Spleen (tissue), 11 donors: ENCODE results near the gene LPCAT2. TPM values are rescaled to one million over a fixed set of nuclear protein-coding genes. Genes with fewer than 3 reads are reported as not detected.

Experiments used
- DNase-seq: peaks from one replicate; pipeline ENCODE4 v3.0.0-alpha.2; 2020
- H3K27ac ChIP-seq, 8 donors: fragments of 200-600 bp; sonication (generic) in 7 of 8; 1 replicate in 4 of 8; 2 replicates in 4 of 8; pipeline versions ENCODE4 v1.5.0 to v1.8.0; 2016 to 2021; ENCODE audit warnings: inconsistent platforms in 4 of 8, mild to moderate bottlenecking in 4 of 8, moderate library complexity in 1 of 8
- H3K27me3 ChIP-seq, 7 donors: fragments of 200-600 bp; sonication (generic) in 6 of 7; replicated peaks in 1 of 7; 1 replicate in 4 of 7; 2 replicates in 3 of 7; pipeline versions ENCODE4 v1.5.0 to v1.8.0; 2016 to 2021; ENCODE audit warnings: inconsistent platforms in 3 of 7, mild to moderate bottlenecking in 1 of 7
- H3K36me3 ChIP-seq, 6 donors: fragments of 200-600 bp; sonication (generic) in 5 of 6; 1 replicate in 4 of 6; 2 replicates in 2 of 6; pipeline versions ENCODE4 v1.5.0 to v1.8.0; 2016 to 2021; ENCODE audit warnings: inconsistent platforms in 2 of 6
- H3K4me1 ChIP-seq, 6 donors: fragments of 200-600 bp; sonication (generic) in 5 of 6; 1 replicate in 3 of 6; 2 replicates in 3 of 6; pipeline versions ENCODE4 v1.5.0 to v1.8.0; 2016 to 2021; ENCODE audit warnings: inconsistent platforms in 3 of 6
- H3K4me3 ChIP-seq, 8 donors: fragments of 200-600 bp; sonication (generic) in 7 of 8; 1 replicate in 4 of 8; 2 replicates in 4 of 8; pipeline versions ENCODE4 v1.5.0 to v1.8.0; 2016 to 2021; ENCODE audit warnings: inconsistent platforms in 4 of 8, mild to moderate bottlenecking in 4 of 8, moderate library complexity in 2 of 8
- H3K9me3 ChIP-seq, 8 donors: fragments of 200-600 bp; sonication (generic) in 7 of 8; 1 replicate in 4 of 8; 2 replicates in 4 of 8; pipeline versions ENCODE4 v1.5.0 to v1.8.0; 2016 to 2021; ENCODE audit warnings: inconsistent platforms in 4 of 8
- POLR2A ChIP-seq, 3 donors: fragments of 450-650 bp; IDR thresholded peaks; one replicate each; pipeline ENCODE4 v1.5.1; 2017; ENCODE audit warnings: antibody characterized with exemption in 3 of 3, mild to moderate bottlenecking in 1 of 3
- POLR2AphosphoS5 ChIP-seq, 3 donors: sonication (generic); formaldehyde crosslinking; IDR thresholded peaks; one replicate each; pipeline ENCODE4 v1.5.1; 2017; ENCODE audit warnings: antibody characterized with exemption in 3 of 3
- WGBS, 5 donors: extraction: QIAGEN DNeasy Blood & Tissue Kit in 3 of 5; methylation state at CpG; one replicate each; pipeline versions ENCODE4 v1.1.5 to v1.1.7; 2013 to 2018; 5-methylcytosine and 5-hydroxymethylcytosine counted together
- intact Hi-C: fragments of 100-400 bp; cut with DNase I; formaldehyde crosslinking; loops from one replicate; pipeline ENCODE4 v1.15.0; 2023; ENCODE audit warnings: low total_unique reads
- polyA plus RNA-seq, 3 donors: library from polyadenylated mRNA; stranded (reverse); fragments of 200-250 nt; gene quantifications; one replicate each; pipeline ENCODE4 v1.2.1, GENCODE V29; 2013
- total RNA-seq, 7 donors: library from RNA; depleted of rRNA in 3 of 7; stranded (reverse); fragments of >200 nt in 3 of 7; fragmentation: NEBNext Ultra II Directional in 4 of 7; extraction: Animal tissue kit (Norgen Biotek cat#: 25700) in 4 of 7; gene quantifications; one replicate each; pipeline versions ENCODE4 v1.1.0 to v1.2.1, GENCODE V29; 2016 to 2021
- TF ChIP-seq, protein P1 (sequence below), 11 experiments: fragments of 200-600 bp in 7 of 11; fragments of 450-650 bp in 4 of 11; sonication (generic) in 4 of 11; IDR thresholded peaks in 8 of 11; conservative IDR thresholded peaks in 3 of 11; 1 replicate in 7 of 11; 2 replicates in 4 of 11; pipeline versions ENCODE4 v1.4.0 to v1.8.0; 2016 to 2021; ENCODE audit warnings: antibody characterized with exemption in 11 of 11, inconsistent platforms in 4 of 11, mild to moderate bottlenecking in 1 of 11
- donor health status: healthy with polysubstance abuse.
- donor health status: DM: no; HTN: no; CAD: no; lungs with moderate emphysema.
- donor health status: DM: no; HTN: no; CAD: no.
- donor health status: Bipolar disorder and iron deficiency.
- donor health status: healthy.
- donor health status: DM: no; HTN: no; CAD: no.
- donor health status: DM: yes; HTN: yes; CAD: no.

The LPCAT2 gene
- total and polyA plus RNA-seq, 10 donors = 3.4 to 44.3 (median 31.1) TPM

DNA sequence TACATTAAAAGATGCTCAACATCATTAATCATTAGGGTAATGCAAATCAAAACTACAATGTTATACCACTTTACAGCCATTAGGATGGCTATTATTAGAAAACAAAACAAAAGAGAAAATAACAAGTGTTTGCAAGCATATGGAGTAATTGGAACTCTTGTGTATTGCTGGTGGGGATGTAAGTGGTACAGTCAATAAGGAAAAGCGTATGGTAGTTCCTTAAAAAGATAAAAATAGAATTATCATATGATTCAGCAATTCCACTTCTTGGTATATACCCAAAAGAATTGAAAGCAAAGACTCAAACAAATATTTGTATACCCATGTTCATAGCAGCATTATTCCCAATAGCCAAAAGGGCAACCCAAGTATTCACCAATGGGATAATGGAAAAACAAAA, 56.2 kb downstream of the LPCAT2 start:
- TF ChIP-seq, protein P1, sequence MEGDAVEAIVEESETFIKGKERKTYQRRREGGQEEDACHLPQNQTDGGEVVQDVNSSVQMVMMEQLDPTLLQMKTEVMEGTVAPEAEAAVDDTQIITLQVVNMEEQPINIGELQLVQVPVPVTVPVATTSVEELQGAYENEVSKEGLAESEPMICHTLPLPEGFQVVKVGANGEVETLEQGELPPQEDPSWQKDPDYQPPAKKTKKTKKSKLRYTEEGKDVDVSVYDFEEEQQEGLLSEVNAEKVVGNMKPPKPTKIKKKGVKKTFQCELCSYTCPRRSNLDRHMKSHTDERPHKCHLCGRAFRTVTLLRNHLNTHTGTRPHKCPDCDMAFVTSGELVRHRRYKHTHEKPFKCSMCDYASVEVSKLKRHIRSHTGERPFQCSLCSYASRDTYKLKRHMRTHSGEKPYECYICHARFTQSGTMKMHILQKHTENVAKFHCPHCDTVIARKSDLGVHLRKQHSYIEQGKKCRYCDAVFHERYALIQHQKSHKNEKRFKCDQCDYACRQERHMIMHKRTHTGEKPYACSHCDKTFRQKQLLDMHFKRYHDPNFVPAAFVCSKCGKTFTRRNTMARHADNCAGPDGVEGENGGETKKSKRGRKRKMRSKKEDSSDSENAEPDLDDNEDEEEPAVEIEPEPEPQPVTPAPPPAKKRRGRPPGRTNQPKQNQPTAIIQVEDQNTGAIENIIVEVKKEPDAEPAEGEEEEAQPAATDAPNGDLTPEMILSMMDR (IDR thresholded peaks at IDR 0.05 in 8 of 11, conservative IDR thresholded peaks at IDR 0.05 in 3 of 11) = no peak
- no peak for TF ChIP-seq POLR2A (IDR thresholded peaks at IDR 0.05)
- no peak for TF ChIP-seq POLR2AphosphoS5 (IDR thresholded peaks at IDR 0.05)
- Histone ChIP-seq H3K9me3 (no peaks in the 10 kb centered on the region), H3K4me3 (no peak overlapping the region), H3K27me3 (no peaks in the 10 kb centered on the region), H3K27ac (no peak overlapping the region), H3K4me1 (peaks cover 0 to 29% (median 8%) of the 10 kb centered on the region in 6 donors), H3K36me3 (peaks cover 0 to 21% (median 0%) of the 10 kb centered on the region in 6 donors)
- DNase-seq = no peak
- WGBS, 5 donors = 33 to 68% (median 57%) methylated on average over 1 of the region's 1 CpG
- intact Hi-C loops = no loop called here

DNA sequence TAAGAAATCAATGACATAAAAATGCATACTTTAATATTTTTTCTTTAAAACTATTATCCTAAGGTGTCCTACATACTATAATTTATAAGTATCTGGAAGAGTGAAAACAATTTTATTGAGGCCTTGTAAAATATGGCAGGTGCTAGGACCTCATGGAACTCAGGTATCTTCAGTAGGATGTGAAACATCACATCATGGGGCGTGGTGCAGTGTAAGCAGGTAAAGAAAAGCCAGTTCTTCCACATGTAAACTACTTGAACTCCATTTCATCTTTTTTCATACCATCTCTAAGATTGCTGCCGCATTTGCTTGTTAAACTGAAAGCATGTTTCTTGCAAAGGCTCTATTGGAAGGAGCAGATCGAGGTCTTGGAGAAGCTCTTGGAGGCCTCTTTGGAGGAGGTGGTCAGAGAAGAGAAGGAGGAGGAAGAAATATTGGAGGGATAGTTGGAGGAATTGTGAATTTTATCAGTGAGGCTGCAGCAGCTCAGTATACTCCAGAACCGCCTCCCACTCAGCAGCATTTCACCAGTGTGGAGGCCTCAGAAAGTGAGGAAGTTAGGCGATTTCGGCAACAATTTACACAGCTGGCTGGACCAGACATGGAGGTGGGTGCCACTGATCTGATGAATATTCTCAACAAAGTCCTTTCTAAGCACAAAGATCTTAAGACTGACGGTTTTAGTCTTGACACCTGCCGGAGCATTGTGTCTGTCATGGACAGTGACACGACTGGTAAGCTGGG, 57.7 kb downstream of the LPCAT2 start, which contains the start of gene CAPNS2:
TSS of gene CAPNS2 (plus strand) at position 253 of the 744 bp plus-strand sequence. CDS start at position 326, 73 bp downstream.
- TF ChIP-seq POLR2AphosphoS5 (IDR thresholded peaks at IDR 0.05) = no peak
- TF ChIP-seq, protein P1 (IDR thresholded peaks at IDR 0.05 in 8 of 11, conservative IDR thresholded peaks at IDR 0.05 in 3 of 11) = no peak
- Histone ChIP-seq H3K4me3 (no peak within 1 kb of the TSS), H3K36me3 (peaks cover 0 to 18% (median 0%) of the 10 kb centered on the region in 6 donors), H3K4me1 (peaks cover 0 to 29% (median 8%) of the 10 kb centered on the region in 6 donors), H3K27me3 (no peaks in the 10 kb centered on the region), H3K27ac (peak within 1 kb of the TSS in 3 of 8 donors; percentile 24 to 43 (median 43)), H3K9me3 (no peaks in the 10 kb centered on the region)
- 78 to 90% (median 87%) methylated on average over 9 of the region's 9 CpGs for WGBS, 5 donors
- intact Hi-C loops = no loop called here
- no peak for DNase-seq

DNA sequence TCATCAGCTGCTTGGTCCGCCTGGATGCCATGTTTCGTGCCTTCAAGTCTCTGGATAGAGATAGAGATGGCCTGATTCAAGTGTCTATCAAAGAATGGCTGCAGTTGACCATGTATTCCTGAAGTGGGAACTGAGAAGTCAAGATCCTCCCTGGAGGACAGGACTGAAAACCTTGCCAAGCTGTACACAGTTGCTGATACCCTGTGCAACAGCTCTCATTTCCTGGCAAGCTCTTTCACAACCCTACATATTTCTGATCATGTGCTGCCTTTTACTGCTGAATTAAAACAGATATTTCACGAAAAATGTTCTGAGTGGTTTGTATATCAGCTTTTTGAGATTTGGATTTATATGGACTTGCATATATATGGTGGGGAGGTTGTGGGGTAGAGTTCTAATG, 58.5 kb downstream of the LPCAT2 start:
- H3K36me3 ChIP-seq = peaks cover 0 to 11% (median 0%) of the 10 kb centered on the region in 6 donors
- no peaks in the 10 kb centered on the region for H3K27me3 ChIP-seq
- no peak for DNase-seq
- no peak overlapping the region for H3K4me3 ChIP-seq
- H3K27ac ChIP-seq = peak overlapping the region in 3 of 8 donors; percentile 24 to 43 (median 43)
- intact Hi-C loops = no loop called here
- TF ChIP-seq POLR2AphosphoS5 (IDR thresholded peaks at IDR 0.05) = peak in 1 of 3 donors; percentile 33
- TF ChIP-seq, protein P1 (IDR thresholded peaks at IDR 0.05 in 8 of 11, conservative IDR thresholded peaks at IDR 0.05 in 3 of 11) = no peak
- WGBS, 5 donors = 54 to 82% (median 60%) methylated on average over 3 of the region's 3 CpGs
- H3K4me1 ChIP-seq = peaks cover 0 to 29% (median 8%) of the 10 kb centered on the region in 6 donors
- no peaks in the 10 kb centered on the region for H3K9me3 ChIP-seq

DNA sequence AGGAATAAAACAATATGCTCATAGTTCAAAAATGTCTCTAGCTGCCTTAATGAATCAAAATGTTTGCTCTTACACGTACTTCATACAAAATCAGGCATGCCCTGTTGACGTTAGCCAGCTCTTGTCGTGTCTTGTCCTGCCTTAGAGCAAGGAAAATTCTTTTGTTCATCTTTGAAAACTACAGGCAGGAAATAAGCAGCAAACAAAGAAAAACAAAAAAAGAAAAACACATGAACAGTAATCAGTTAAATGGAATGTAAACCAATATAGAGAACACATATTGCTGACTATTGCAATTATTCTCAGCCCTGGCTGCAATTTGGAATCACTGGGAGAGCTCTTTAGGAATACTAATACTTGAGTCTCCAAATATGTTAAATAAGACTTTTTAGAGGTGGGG, 59.3 kb downstream of the LPCAT2 start:
- H3K9me3 ChIP-seq = no peaks in the 10 kb centered on the region
- peak overlapping the region in 3 of 8 donors; percentile 18 to 43 (median 20) for H3K27ac ChIP-seq
- TF ChIP-seq POLR2AphosphoS5 (IDR thresholded peaks at IDR 0.05) = no peak
- TF ChIP-seq POLR2A (IDR thresholded peaks at IDR 0.05) = no peak
- TF ChIP-seq, protein P1 (IDR thresholded peaks at IDR 0.05 in 8 of 11, conservative IDR thresholded peaks at IDR 0.05 in 3 of 11) = no peak
- intact Hi-C loops = no loop called here
- H3K36me3 ChIP-seq = peaks cover 0 to 4% (median 0%) of the 10 kb centered on the region in 6 donors
- WGBS, 5 donors = 73 to 88% (median 80%) methylated on average over 3 of the region's 3 CpGs
- DNase-seq = no peak
- no peak overlapping the region for H3K4me3 ChIP-seq
- H3K27me3 ChIP-seq = no peaks in the 10 kb centered on the region
- H3K4me1 ChIP-seq = peaks cover 0 to 29% (median 8%) of the 10 kb centered on the region in 6 donors
